GM21529 (cell line): ENCODE data around the gene PCNT.
"Not testable (repeated sequence)": the region's sequence is repeated elsewhere in the genome, so short reads cannot be mapped to it uniquely, and the experiment has no call there.

Experiments
- ATAC-seq: cut with Tn5 transposase; IDR thresholded peaks from one replicate; pipeline ENCODE4 v1.9.1; 2021; ENCODE audit not compliant: unreplicated experiment

The PCNT gene

GRCh38 chr21:46356494-46357334 lies 32.8 kb downstream of the PCNT start:
- peak; percentile 53 for ATAC-seq

- ATAC-seq = peak; percentile 46
These were observed 33.3 kb downstream of the PCNT start for GRCh38 chr21:46357335-46357604.

GRCh38 chr21:46357684-46358425 lies 33.9 kb downstream of the PCNT start:
- ATAC-seq = no peak

GRCh38 chr21:46361176-46361575 lies 37.2 kb downstream of the PCNT start:
- ATAC-seq = no peak

DNA sequence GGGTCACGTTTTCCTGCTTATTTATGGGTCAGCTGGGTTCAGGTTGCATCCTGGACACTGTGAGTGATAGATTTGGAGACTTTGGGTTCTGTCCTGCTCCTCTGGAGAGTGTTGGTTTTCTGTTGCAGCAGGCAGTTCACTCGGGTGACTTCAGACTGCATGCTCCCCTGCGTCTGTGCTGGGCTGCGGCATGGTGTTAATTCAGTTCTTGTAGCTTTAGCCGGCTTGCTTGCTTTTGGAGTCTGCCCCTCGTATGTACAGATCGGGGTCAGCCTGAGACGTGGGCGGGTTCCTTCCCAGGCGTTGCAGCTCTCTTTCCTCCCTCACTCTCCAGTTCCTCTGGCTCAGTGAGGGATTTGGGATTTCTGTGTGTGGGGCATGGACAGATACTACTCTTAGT lies 38.0 kb downstream of the PCNT start:
- no peak for ATAC-seq

- no peak for ATAC-seq
These were observed 39.0 kb downstream of the PCNT start for GRCh38 chr21:46362946-46363345.

GRCh38 chr21:46363698-46364097 lies 39.7 kb downstream of the PCNT start:
- ATAC-seq = no peak

DNA sequence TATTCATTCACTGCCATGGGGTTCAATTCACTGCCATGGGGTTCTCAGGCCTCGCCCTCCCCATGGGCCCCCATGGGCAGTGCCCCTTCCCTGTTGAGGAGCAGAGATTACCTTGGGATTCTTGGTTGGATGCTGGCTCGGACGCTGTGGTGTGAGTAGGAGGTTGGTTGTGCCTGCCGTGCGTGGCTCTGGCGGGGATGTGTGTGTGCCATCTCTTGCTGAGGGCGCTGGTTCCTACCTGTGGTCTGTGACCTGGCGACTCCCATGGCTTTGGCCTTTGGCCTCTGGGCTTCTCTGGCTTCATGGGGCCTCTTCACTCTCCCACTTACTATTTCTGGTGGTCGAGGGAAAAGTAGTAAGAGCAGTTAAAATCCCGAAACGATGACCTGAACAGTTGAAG lies 42.1 kb downstream of the PCNT start:
- ATAC-seq = no peak

DNA sequence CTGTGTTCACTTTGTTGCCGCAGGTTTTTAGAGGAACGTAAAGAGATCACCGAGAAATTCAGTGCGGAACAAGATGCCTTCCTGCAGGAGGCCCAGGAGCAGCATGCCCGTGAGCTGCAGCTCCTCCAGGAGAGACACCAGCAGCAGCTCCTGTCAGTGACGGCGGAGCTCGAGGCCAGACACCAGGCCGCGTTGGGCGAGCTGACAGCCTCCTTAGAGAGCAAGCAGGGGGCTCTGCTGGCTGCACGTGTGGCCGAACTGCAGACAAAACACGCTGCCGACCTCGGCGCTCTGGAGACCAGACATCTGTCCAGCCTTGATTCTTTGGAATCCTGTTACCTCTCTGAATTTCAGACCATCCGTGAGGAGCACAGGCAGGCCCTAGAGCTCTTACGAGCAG lies 42.6 kb downstream of the PCNT start:
- no peak for ATAC-seq

DNA sequence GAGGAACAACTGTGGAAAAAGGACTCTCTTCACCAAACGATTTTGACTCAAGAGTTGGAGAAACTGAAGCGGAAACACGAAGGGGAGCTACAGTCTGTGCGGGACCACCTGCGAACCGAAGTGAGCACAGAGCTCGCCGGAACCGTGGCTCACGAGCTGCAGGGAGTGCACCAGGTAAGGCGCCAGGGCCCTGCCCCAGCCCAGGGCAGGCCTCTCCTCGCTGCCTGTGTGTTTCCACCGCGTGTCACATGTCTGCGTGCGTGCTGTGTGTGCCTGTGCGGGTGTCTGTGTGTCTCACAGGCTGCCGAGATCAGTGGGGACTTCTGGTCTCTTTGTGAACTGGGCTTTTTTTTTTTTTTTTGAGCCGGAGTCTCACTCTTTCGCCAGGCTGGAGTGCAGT lies 43.0 kb downstream of the PCNT start:
- ATAC-seq = no peak

DNA sequence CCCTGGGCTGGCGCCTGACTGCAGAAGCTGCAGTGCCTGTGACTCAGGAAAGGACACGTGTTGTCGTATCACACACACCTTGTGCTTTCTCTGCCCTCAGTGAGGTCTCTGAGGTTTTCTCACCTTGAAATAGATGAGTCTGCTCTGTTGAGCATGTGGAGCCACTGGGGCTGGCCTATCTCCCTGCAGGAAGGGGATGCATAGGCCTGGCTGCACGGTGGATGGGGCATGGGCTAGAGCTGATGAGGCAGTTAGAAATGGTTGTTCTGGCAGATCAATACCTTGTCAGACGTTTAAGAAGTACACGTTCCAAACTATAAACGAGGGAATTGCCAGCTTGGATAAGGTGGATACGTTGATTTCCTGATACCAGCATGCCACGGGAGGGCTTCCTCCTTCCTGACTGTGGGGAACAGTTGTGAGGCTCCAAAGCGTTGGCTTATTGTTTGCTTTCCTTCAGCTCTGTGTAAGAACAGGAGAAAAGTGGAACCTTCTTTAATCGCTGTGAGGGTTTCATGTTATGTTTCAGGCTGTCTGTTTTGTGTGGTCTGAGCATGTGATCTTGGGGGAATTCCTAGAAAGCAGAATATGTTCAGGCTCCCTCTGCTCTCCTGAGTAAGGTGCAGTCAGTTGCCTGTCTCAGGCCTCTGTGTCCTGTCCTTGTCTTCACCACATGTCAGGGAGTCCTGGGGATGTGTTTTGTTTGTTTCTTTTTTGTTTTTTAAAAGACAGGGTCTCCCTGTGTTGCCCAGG lies 44.8 kb downstream of the PCNT start:
- peak; percentile 69 for ATAC-seq

DNA sequence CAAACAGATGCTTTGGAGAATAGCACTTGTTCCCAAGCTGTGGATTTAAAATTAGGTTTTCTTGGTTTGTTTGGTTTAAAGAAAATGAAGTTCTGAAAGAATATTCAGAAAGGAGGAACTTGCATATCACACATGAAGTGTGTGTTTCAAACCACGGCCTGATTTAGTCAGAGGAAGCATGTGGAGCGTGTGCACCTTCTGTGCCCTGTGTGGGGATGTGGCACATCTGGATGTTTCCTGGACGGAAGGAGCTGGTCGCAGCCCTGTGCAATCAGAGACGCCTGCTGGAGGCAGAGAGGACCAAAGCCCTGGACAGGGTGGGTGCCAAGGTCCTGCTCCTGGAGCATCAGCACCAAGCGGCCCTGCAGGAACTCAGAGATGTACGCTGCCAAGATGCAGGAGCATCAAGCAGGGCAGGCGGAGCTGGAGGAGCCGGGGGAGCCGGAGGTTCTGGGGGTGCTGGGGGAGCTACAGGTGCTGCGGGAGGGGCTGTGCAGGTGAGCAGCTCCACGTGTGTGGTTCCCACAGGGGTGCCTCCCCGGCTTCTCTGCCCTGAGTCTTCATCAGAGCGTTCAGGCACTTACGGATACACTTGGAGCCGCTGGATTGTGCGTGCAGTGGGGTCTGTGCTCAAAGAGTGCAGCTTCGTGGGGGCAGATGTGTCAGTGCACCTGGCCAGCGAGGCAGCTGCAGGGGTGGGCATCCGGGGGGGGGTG lies 45.7 kb downstream of the PCNT start:
- ATAC-seq = no peak

DNA sequence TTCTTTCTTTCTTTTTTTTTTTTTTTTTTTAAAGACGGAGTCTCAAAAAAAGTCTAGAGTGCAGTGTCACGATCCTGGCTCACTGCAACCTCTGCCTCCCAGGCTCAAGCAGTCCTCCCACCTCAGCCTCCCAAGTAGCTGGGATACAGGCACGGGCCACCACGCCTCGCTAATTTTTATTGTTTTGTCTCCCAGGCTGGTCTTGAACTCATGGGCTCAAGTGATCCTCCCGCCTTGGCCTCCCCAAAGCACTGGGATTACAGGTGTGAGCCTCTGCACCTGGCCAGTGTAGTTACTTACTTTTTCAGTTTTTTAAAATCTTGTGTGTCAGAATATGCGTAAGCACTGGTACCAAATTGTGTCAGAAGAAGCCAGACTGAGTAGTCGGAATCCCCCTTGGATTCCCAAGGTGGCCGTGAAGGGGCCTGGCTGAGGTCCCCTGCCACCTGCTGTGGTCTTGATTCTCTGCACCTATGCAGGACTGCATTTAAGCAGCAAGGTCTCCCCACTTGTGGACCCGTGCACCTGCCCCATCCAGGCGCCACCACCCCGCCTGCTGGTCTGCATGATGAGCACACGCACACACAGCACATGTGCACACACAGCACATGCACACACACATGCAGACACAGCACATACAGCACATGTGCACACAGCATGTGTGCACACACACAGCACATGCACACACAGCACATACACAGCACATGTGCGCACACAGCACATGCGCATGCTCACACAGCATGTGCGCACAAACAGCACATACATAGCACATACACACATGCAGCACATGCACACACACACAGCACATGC lies 47.5 kb downstream of the PCNT start:
- no peak for ATAC-seq

DNA sequence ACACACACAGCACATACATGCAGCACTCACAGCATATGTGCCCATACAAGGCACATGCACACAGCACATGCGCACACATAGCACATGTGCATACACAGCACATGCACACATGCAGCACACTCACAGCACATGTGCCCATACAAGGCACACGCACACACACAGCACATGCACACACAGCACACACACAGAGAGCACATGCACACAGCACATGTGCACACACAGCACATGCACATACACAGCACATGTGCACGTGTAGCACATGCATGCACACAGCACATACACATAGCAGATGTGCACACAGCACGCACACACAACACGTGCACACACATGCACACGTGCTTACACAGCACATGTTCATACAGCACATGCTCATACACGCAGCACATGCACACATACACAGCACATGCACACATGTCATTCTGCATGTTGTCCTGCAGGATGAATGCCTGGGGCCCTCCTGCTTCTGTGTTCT lies 48.1 kb downstream of the PCNT start:
- no peak for ATAC-seq

DNA sequence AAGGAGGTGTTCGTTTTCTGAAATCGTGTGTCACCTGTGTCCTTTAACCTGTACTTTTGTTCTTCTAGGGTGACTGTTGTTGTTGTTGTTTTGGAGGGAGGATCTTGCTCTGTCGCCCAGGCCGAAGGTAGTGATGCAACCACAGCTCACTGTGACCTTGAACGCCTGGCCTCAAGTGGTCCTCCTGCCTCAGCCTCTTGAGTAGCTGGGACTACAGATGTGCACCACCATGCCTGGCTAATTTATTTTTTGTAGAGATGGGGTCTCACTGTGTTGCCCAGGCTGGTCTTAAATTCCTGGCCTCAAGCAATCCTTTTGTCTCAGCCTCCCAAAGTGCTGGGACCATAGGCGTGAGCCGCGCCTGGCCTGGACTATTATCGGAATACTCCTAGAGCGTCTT lies 49.0 kb downstream of the PCNT start:
- not testable (repeated sequence) for ATAC-seq

DNA sequence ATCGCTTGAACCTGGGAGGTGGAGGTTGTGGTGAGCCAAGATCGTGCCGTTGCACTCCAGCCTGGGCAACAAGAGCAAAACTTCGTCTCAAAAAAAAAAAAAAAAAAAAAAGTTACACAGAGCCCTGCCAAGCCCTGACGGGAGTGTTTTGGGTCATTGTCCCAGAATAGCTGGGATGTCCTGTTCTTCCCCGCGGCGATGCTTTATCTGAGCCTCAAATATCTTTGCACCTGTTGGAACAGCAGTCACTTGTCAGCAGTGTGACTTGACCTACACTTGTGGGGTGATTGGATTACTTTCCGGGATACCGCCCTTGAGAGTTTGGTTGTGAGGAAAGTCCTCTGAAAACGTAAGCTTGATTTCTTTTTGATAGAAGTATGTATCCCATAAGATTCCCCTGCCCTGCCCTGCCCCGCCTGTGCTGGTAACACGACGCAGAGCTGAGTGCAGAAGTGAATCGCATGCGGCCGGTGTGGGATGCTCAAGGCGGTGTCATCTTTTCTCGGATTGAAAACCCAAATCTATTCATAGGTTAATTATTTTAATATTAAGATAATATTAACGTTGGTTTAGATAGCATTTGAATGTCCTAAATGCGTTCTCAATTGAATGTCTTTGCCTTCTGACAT lies 50.9 kb downstream of the PCNT start:
- ATAC-seq = no peak

DNA sequence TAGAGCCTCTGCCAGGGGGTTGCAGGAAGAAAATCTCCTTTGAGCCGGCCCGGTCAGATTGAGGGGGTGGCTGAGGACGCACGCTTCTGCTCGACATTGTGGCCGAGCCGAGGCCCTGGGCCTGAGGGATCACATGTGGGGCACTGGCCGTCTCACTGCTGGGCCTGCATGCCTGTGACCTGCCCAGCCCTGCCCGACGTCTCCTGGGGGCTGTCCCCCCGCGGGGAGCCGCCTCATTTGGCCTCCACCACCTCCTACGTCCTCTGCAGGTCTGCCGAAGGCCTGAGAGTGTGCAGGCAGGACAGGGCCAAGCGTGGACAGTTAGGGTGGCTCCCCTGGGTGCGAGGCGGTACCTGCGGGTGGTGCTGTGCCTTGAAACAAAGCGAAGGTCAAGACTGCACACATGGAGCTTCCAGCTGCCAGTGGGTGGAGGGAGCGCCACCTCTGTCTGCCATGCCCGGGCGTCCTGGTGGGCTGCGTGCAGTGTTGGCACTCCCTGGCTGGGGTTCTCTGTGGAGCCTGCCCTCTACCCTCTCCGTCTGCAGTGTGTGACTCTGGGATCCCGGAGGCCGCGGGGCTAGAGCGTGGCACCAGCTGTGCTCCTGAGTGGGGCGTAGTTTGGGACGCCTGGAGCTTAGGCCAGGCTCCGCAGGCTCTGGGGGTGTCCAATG lies 51.7 kb downstream of the PCNT start:
- no peak for ATAC-seq

DNA sequence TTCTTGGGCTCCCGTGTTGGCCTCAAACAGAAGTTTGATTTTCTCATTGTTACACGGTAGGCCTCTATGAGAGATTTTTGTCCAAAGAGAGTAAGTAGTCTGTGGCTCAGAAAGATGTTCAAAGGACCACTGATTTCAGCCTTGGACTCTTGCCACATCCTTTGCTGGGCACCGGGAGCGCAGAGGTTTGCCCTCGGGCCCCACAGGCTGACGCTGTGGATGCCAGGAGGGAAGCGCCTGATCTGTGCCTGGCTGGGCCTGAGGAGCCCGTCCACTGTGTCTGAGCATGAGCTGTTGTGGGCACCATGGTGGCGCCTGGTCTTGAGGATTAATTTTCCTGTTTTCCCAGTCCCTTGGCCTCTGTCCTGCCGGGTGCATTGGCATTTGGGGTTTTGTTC lies 52.3 kb downstream of the PCNT start:
- ATAC-seq = no peak

GRCh38 chr21:46376856-46377453 lies 53.0 kb downstream of the PCNT start:
- ATAC-seq = no peak
